ENCODE results near the gene FIGLA.
A peak's percentile ranks its signal among the peaks of the same experiment; 100 is the strongest.
"Not testable (repeated sequence)": the region's sequence is repeated elsewhere in the genome, so short reads cannot be mapped to it uniquely, and the experiment has no call there.

The FIGLA gene

GRCh38 chr2:70743068-70743467 lies 47.4 kb downstream of the FIGLA start:
- DNase-seq = no peak

- not testable (repeated sequence) for DNase-seq
Measured at GRCh38 chr2:70739492-70739891, 51.0 kb downstream of the FIGLA start.

DNA sequence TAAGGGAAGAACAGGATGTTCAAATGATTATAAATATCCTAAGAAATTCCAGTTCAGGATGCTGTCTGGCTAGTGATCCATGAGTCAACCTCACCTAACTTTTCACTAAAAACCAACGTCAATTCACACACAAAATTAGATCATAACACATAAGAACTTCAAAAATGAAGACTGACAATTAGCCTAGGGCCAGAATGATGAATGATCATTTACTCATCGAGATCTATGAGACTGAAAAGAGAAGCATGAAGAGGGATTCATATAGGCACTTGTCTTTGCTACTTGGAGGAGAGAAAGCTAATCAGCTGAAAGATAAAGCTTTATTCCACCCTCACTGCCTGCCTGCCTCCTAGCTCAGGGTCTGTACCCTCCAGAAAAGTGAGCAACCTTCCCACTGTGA lies 52.3 kb downstream of the FIGLA start:
- no peak for DNase-seq

DNA sequence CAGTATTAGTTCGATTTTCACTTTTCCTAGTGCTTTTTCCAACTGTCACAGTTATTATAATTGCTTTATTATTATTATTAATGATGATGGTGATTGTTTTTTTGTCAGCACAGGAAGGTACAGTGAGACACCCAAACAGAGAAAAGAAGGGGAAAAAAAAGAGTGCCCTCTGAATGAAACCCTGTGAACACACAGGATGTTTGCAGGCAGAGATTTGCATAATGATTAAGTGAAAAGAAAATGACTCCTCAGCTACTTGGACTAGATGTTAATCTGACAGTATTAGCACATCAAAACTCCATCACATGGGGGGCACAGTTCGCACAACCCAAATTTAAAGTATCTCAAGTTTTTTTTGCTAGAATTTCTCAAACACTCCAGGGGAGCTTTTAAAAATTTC lies 55.4 kb downstream of the FIGLA start:
- DNase-seq = no peak

DNA sequence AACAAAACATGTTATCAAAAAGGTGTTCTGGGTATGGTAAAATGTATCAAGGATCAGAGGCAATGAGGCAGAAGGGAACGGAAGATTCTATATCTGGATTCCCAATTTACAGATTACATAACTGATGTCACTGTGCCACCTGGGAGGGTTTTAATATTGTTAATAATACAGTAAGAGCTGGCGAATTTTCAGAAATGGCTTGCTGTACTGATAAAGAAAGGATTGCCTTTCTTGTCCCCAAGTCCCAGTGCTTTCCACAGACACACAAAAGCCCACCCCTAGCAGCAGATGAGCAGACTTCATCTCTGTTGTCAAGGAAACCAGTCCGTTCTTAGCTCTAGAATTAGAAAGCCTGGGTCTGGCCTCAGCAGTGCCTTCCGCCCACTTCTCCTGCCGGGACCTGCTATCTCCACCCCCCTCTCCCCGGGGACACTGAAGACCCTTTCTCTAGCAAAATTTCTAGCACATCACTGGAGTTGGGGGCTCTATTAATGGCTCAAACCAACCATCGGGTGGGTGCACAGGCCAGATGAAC lies 56.7 kb downstream of the FIGLA start:
- DNase-seq = no peak

GRCh38 chr2:70732766-70733645 lies 57.4 kb downstream of the FIGLA start:
- DNase-seq = peak; percentile 58

DNA sequence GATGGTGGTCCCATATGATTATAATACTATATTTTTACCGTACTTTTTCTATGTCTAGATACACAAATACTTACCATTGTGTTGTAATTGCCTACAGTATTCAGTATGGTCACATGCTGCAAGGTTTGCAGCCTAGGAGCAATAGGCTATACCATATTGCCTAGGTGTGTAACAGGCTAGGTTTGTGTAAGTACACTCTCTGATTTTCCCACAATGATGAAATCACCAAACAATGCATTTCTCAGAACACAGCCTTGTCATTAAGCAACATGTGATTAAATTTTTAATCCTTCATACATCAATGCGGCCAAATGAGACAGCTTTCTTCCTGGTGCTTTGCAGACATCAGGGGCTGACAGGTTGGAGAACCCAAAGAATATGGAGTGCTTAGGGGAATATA lies 59.7 kb downstream of the FIGLA start:
- DNase-seq = no peak

- no peak for DNase-seq
Measured at GRCh38 chr2:70729647-70730046, 60.8 kb downstream of the FIGLA start.

GRCh38 chr2:70728128-70728527 lies 62.3 kb downstream of the FIGLA start:
- DNase-seq = no peak

Data from DMS 273 treated with DMSO at 0.1 percent for 48 hours (cell line).